K562 (cell line): ENCODE measurements around the gene PLA2G2E. TPM values are rescaled to one million over a fixed set of nuclear protein-coding genes. Genes with fewer than 3 reads are reported as not detected.

Experiments used
- BCLAF1 ChIP-seq, 2 experiments: fragments of 450-650 bp in 1 of 2; IDR thresholded peaks; 2 replicates each; pipeline ENCODE4 v1.6.1; 2011 to 2017; ENCODE audit warnings: low read depth in 2 of 2, antibody characterized with exemption in 1 of 2, borderline replicate concordance in 1 of 2, low read length in 1 of 2, mild to moderate bottlenecking in 1 of 2, mixed read lengths in 1 of 2; ENCODE audit not compliant: control insufficient read depth in 1 of 2
- E2F3 ChIP-seq: fragments of 250-450 bp; sonication (Bioruptor Pico); IDR thresholded peaks from 2 replicates; pipeline ENCODE4 v1.4.0; 2020; ENCODE audit warnings: mild to moderate bottlenecking
- ESRRA ChIP-seq: fragments of 450-650 bp; IDR thresholded peaks from 2 replicates; pipeline ENCODE4 v1.6.1; 2014; ENCODE audit warnings: low read depth, mild to moderate bottlenecking, moderate library complexity, borderline replicate concordance
- GABPB1 ChIP-seq: sonication (generic); formaldehyde crosslinking; IDR thresholded peaks from 2 replicates; pipeline ENCODE4 v1.8.0; 2022; ENCODE audit warnings: mild to moderate bottlenecking, missing genetic modification reagents
- HDAC3 ChIP-seq: fragments of 450-650 bp; IDR thresholded peaks from 2 replicates; pipeline ENCODE4 v1.6.1; 2018; ENCODE audit warnings: borderline replicate concordance, mild to moderate bottlenecking, moderate library complexity; ENCODE audit not compliant: partially characterized antibody
- KLF1 ChIP-seq: fragments of 450-650 bp; IDR thresholded peaks from 2 replicates; pipeline ENCODE4 v1.6.1; 2016; ENCODE audit warnings: missing genetic modification characterization, missing compliant biosample characterization
- MAX ChIP-seq: sonication (generic); formaldehyde crosslinking; IDR thresholded peaks from 2 replicates; pipeline ENCODE4 v1.9.0; 2022; ENCODE audit warnings: mild to moderate bottlenecking, missing genetic modification reagents
- MEIS2 ChIP-seq: fragments of 450-650 bp; IDR thresholded peaks from 2 replicates; pipeline ENCODE4 v1.6.1; 2014; ENCODE audit warnings: mild to moderate bottlenecking; ENCODE audit not compliant: partially characterized antibody
- POLR2A ChIP-seq: fragments of 450-650 bp; conservative IDR thresholded peaks from 2 replicates; pipeline ENCODE4 v1.6.1; 2016
- POLR2B ChIP-seq: fragments of 450-650 bp; IDR thresholded peaks from 2 replicates; pipeline ENCODE4 v1.6.1; 2018; ENCODE audit warnings: low read depth; ENCODE audit not compliant: partially characterized antibody
- SMAD1 ChIP-seq: fragments of 150-350 bp; IDR thresholded peaks from 2 replicates; pipeline ENCODE4 v1.6.1; 2014; ENCODE audit warnings: low read length, low read depth; ENCODE audit not compliant: partially characterized antibody
- SP2 ChIP-seq: IDR thresholded peaks from 2 replicates; pipeline ENCODE4 v1.6.1; 2011; ENCODE audit warnings: mild to moderate bottlenecking, low read depth, low read length, moderate library complexity; ENCODE audit not compliant: poor library complexity, severe bottlenecking; ENCODE audit errors: extremely low read depth
- XRCC5 ChIP-seq: fragments of 200-400 bp; formaldehyde crosslinking; IDR thresholded peaks from 2 replicates; pipeline ENCODE4 v1.6.1; 2017; ENCODE audit warnings: low read depth, mild to moderate bottlenecking, low read length
- ZBTB17 ChIP-seq: fragments of 450-650 bp; formaldehyde crosslinking; IDR thresholded peaks from 2 replicates; pipeline ENCODE4 v1.4.0; 2020; ENCODE audit warnings: mild to moderate bottlenecking
- polyA plus RNA-seq, 8 experiments: library from polyadenylated mRNA; depleted of rRNA in 4 of 8; stranded (reverse) in 5 of 8; unstranded in 3 of 8; fragments of >200 nt; fragmentation: Nextera tagmentation in 2 of 8; fragmentation: Illumina TruSeq in 1 of 8; extraction: Ambion mirVana in 2 of 8; extraction: Trizol in 1 of 8; gene quantifications; 2 replicates each; pipeline versions ENCODE4 v1.2.1 to v1.2.3, GENCODE V29; 2011 to 2014; ENCODE audit warnings: inconsistent platforms in 1 of 8, missing spikeins in 1 of 8
- total RNA-seq, 7 experiments: library from RNA; depleted of rRNA in 6 of 7; stranded (reverse); fragments of >200 nt in 6 of 7; fragmentation: Illumina TruSeq in 2 of 7; extraction: Trizol in 2 of 7; gene quantifications; 2 replicates each; pipeline versions ENCODE4 v1.2.1 to v1.2.3, GENCODE V29; 2011 to 2021; ENCODE audit warnings: low replicate concordance in 1 of 7
- TF ChIP-seq, protein P1 (sequence below), 2 experiments: IDR thresholded peaks; 2 replicates each; pipeline ENCODE4 v1.6.1; 2012; ENCODE audit warnings: improper control_type of control experiment in 2 of 2, low read depth in 2 of 2, low read length in 2 of 2, borderline replicate concordance in 1 of 2
- TF ChIP-seq, protein P2 (sequence below): sonication (generic); formaldehyde crosslinking; IDR thresholded peaks from 2 replicates; pipeline ENCODE4 v1.8.1; 2023; ENCODE audit warnings: mild to moderate bottlenecking, missing genetic modification reagents, moderate library complexity
- TF ChIP-seq, protein P3 (sequence below), 2 experiments: IDR thresholded peaks; 2 replicates each; pipeline ENCODE4 v1.6.1; 2011; ENCODE audit warnings: borderline replicate concordance in 1 of 2, control low read depth in 1 of 2, low read depth in 1 of 2, low read length in 1 of 2, mild to moderate bottlenecking in 1 of 2, mixed read lengths in 1 of 2, moderate library complexity in 1 of 2; ENCODE audit not compliant: insufficient read depth in 1 of 2, insufficient read length in 1 of 2, poor library complexity in 1 of 2, severe bottlenecking in 1 of 2; ENCODE audit errors: extremely low read depth in 1 of 2

PLA2G2E gene
- total and polyA plus RNA-seq, 9 of the 15 experiments (the other 6 are each of a cell fraction or from before 2014, with no cell fraction given), result not detected

DNA sequence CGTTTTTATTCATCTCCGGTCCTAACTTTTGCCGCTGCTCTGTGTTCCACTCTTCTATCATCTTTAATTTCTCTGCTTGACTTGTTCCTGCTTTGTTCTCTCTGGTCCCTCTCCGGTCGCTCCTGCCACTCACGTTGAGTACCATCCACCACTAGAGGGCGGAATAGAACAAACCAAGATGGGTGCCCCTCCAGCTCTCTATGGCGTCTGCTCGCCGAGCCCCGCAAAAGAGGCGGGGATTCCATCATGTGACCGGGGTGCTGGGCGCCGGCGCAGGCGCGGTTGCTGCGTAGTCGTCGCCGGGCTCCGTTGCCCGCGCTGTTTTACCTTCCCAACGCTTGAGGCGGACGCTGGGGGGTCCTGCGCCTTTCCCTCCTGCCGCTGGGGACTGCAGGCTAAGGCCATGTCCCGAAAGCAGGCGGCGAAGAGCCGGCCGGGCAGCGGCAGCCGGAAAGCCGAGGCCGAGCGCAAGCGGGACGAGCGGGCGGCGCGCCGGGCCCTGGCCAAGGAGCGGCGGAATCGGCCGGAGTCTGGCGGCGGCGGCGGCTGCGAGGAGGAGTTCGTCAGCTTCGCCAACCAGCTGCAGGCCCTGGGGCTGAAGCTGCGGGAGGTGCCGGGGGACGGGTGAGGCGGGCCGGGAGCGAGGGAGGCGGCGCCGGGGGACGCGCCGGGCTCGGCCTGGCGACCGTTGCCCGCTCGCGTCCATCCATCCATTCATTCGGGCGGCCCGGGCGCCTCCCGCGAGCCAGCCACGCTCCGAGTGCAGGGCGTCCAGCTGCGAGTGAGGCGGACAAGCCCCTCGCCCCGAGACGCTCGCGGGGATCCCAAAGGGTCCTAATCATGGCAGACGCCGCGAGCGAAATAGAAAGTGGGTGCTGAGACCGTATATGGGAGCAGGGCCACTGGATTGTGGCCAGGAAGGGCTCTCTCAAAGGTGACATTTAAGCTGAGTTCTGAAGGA lies 41.0 kb downstream of the PLA2G2E start, which contains the start of gene OTUD3 (continued):
- peak; percentile 68 for TF ChIP-seq KLF1 (tag)
- TF ChIP-seq POLR2B, result peak; percentile 80
- TF ChIP-seq MEIS2, result peak; percentile 87
- peak; percentile 59; the same call in 1 of the 2 replicates for TF ChIP-seq E2F3 (CRISPR knock-in tag)
- 0 out of 2 replicates have a peak, but pooled peaks have one; percentile 13 for TF ChIP-seq ZBTB17 (CRISPR knock-in tag)
- TF ChIP-seq BCLAF1 (IDR thresholded peaks at IDR 0.05; ENCODE audit: borderline replicate concordance in 1 of 2, control insufficient read depth in 1 of 2, low read depth in 2 of 2, low read length in 1 of 2), result no peak
- TF ChIP-seq SP2, result peak; percentile 47
- TF ChIP-seq, protein P1, sequence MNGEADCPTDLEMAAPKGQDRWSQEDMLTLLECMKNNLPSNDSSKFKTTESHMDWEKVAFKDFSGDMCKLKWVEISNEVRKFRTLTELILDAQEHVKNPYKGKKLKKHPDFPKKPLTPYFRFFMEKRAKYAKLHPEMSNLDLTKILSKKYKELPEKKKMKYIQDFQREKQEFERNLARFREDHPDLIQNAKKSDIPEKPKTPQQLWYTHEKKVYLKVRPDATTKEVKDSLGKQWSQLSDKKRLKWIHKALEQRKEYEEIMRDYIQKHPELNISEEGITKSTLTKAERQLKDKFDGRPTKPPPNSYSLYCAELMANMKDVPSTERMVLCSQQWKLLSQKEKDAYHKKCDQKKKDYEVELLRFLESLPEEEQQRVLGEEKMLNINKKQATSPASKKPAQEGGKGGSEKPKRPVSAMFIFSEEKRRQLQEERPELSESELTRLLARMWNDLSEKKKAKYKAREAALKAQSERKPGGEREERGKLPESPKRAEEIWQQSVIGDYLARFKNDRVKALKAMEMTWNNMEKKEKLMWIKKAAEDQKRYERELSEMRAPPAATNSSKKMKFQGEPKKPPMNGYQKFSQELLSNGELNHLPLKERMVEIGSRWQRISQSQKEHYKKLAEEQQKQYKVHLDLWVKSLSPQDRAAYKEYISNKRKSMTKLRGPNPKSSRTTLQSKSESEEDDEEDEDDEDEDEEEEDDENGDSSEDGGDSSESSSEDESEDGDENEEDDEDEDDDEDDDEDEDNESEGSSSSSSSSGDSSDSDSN (IDR thresholded peaks at IDR 0.05; ENCODE audit: borderline replicate concordance in 1 of 2, low read depth in 2 of 2, low read length in 2 of 2), result peak; percentile 63 to 94; a peak in 3 of 4 replicates
- TF ChIP-seq, protein P2, sequence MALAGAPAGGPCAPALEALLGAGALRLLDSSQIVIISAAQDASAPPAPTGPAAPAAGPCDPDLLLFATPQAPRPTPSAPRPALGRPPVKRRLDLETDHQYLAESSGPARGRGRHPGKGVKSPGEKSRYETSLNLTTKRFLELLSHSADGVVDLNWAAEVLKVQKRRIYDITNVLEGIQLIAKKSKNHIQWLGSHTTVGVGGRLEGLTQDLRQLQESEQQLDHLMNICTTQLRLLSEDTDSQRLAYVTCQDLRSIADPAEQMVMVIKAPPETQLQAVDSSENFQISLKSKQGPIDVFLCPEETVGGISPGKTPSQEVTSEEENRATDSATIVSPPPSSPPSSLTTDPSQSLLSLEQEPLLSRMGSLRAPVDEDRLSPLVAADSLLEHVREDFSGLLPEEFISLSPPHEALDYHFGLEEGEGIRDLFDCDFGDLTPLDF (CRISPR knock-in tag), result peak; percentile 89
- TF ChIP-seq XRCC5, result peak; percentile 97
- TF ChIP-seq SMAD1, result peak; percentile 48
- TF ChIP-seq GABPB1, result 0 out of 2 replicates have a peak, but pooled peaks have one; percentile 40
- TF ChIP-seq, protein P3, sequence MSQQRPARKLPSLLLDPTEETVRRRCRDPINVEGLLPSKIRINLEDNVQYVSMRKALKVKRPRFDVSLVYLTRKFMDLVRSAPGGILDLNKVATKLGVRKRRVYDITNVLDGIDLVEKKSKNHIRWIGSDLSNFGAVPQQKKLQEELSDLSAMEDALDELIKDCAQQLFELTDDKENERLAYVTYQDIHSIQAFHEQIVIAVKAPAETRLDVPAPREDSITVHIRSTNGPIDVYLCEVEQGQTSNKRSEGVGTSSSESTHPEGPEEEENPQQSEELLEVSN (IDR thresholded peaks at IDR 0.05; ENCODE audit: borderline replicate concordance in 1 of 2, extremely low read depth in 1 of 2, insufficient read depth in 1 of 2, insufficient read length in 1 of 2, low read depth in 1 of 2, low read length in 1 of 2, poor library complexity in 1 of 2, severe bottlenecking in 1 of 2), result peak; percentile 79 to 92
- TF ChIP-seq ESRRA, result peak; percentile 28; the same call in 1 of the 2 replicates
- peak; percentile 80 for TF ChIP-seq MAX (CRISPR knock-in tag)
- peak; percentile 89 for TF ChIP-seq POLR2A
- TF ChIP-seq HDAC3, result peak; percentile 17
